ENCODE data around the gene SPTBN4.

Gene SPTBN4

GRCh38 chr19:40567040-40567749 is 100.4 kb downstream of the SPTBN4 start (continued):
- TF ChIP-seq ZNF555 (tag by site-specific recombination; conservative IDR thresholded peaks at IDR 0.05), result peak; percentile 100
- peak; percentile 85; the same call in 1 of the 2 replicates for TF ChIP-seq ZNF639 (tag by site-specific recombination; IDR thresholded peaks at IDR 0.05)
- TF ChIP-seq INSM2 (tag by site-specific recombination; IDR thresholded peaks at IDR 0.05), result no peak
- TF ChIP-seq, protein P1, sequence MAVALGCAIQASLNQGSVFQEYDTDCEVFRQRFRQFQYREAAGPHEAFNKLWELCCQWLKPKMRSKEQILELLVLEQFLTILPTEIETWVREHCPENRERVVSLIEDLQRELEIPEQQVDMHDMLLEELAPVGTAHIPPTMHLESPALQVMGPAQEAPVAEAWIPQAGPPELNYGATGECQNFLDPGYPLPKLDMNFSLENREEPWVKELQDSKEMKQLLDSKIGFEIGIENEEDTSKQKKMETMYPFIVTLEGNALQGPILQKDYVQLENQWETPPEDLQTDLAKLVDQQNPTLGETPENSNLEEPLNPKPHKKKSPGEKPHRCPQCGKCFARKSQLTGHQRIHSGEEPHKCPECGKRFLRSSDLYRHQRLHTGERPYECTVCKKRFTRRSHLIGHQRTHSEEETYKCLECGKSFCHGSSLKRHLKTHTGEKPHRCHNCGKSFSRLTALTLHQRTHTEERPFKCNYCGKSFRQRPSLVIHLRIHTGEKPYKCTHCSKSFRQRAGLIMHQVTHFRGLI (tag by site-specific recombination; IDR thresholded peaks at IDR 0.05), result no peak
- peak; percentile 100 for TF ChIP-seq ZNF394 (tag by site-specific recombination; IDR thresholded peaks at IDR 0.05; ENCODE audit: borderline replicate concordance)
- peak; percentile 99 for TF ChIP-seq ZNF514 (tag by site-specific recombination; IDR thresholded peaks at IDR 0.05)
- TF ChIP-seq ZNF777 (tag by site-specific recombination; IDR thresholded peaks at IDR 0.05; ENCODE audit: borderline replicate concordance), result no peak
- TF ChIP-seq ZNF324 (tag by site-specific recombination; IDR thresholded peaks at IDR 0.05), result no peak
- TF ChIP-seq ZFP3 (tag by site-specific recombination; IDR thresholded peaks at IDR 0.05; ENCODE audit: low read depth), result peak; percentile 84
- TF ChIP-seq ZNF221 (tag by site-specific recombination; IDR thresholded peaks at IDR 0.05; ENCODE audit: borderline replicate concordance), result peak; percentile 96; the same call in 1 of the 2 replicates
- TF ChIP-seq ZNF830 (tag by site-specific recombination; IDR thresholded peaks at IDR 0.05; ENCODE audit: low read depth), result no peak
- TF ChIP-seq ZNF423 (tag by site-specific recombination; IDR thresholded peaks at IDR 0.05), result no peak
- no peak for TF ChIP-seq ZNF544 (tag by site-specific recombination; IDR thresholded peaks at IDR 0.05)
- TF ChIP-seq ZNF214 (tag by site-specific recombination; IDR thresholded peaks at IDR 0.05; ENCODE audit: borderline replicate concordance), result no peak; the same call in 1 of the 2 replicates
- TF ChIP-seq ZFP37 (tag by site-specific recombination; IDR thresholded peaks at IDR 0.05), result peak; percentile 99
- peak; percentile 71; the same call in 1 of the 2 replicates for TF ChIP-seq ZNF23 (tag by site-specific recombination; IDR thresholded peaks at IDR 0.05; ENCODE audit: borderline replicate concordance)
- no peak for TF ChIP-seq MEIS1 (CRISPR knock-in tag; IDR thresholded peaks at IDR 0.05; ENCODE audit: borderline replicate concordance)
- no peak for TF ChIP-seq ZNF148 (tag by site-specific recombination; IDR thresholded peaks at IDR 0.05; ENCODE audit: borderline replicate concordance)
- peak; percentile 49; the same call in 1 of the 2 replicates for TF ChIP-seq ZNF16 (tag by site-specific recombination; IDR thresholded peaks at IDR 0.05; ENCODE audit: low read depth)
- 0 out of 2 replicates have a peak, but pooled peaks have one; percentile 27 for TF ChIP-seq ZNF26 (tag by site-specific recombination; IDR thresholded peaks at IDR 0.05)
- TF ChIP-seq ZNF580 (tag by site-specific recombination; IDR thresholded peaks at IDR 0.05), result peak; percentile 96
- no peak for TF ChIP-seq ZNF114 (tag by site-specific recombination; IDR thresholded peaks at IDR 0.05)
- TF ChIP-seq ZFP69B (tag by site-specific recombination; IDR thresholded peaks at IDR 0.05), result no peak
- peak; percentile 96 for TF ChIP-seq ZXDB (tag by site-specific recombination; IDR thresholded peaks at IDR 0.05)
- TF ChIP-seq GLIS2 (tag by site-specific recombination; IDR thresholded peaks at IDR 0.05), result no peak
- no peak for TF ChIP-seq ZNF350 (tag by site-specific recombination; IDR thresholded peaks at IDR 0.05)
- peak; percentile 78; the same call in 1 of the 2 replicates for TF ChIP-seq ZNF645 (tag by site-specific recombination; IDR thresholded peaks at IDR 0.05)
- peak; percentile 100 for TF ChIP-seq ZNF404 (tag by site-specific recombination; IDR thresholded peaks at IDR 0.05)
- TF ChIP-seq ZNF366 (tag by site-specific recombination; conservative IDR thresholded peaks at IDR 0.05), result peak; percentile 77

Data from HEK293 (cell line).